DMS53 treated with DMSO at 0.1 percent for 48 hours (cell line): ENCODE data around the gene MOB2.
"Not testable (repeated sequence)": the region's sequence is repeated elsewhere in the genome, so short reads cannot be mapped to it uniquely, and the experiment has no call there.

Experiments
- DNase-seq: peaks from one replicate; lab custom pipeline; 2025; ENCODE audit not compliant: unreplicated experiment; lab: John Stamatoyannopoulos, UW

MOB2 gene

GRCh38 chr11:1444823-1445422 is 41.7 kb downstream of the MOB2 start:
- DNase-seq, result no peak

- DNase-seq, result no peak
Observed at GRCh38 chr11:1444321-1444720, 42.3 kb downstream of the MOB2 start.

- DNase-seq, result no peak
Observed at GRCh38 chr11:1443737-1444136, 42.8 kb downstream of the MOB2 start.

GRCh38 chr11:1442807-1443366 is 43.7 kb downstream of the MOB2 start:
- no peak for DNase-seq

GRCh38 chr11:1442163-1442562 is 44.4 kb downstream of the MOB2 start:
- DNase-seq, result no peak

GRCh38 chr11:1440496-1440895 is 46.1 kb downstream of the MOB2 start:
- DNase-seq, result no peak

- DNase-seq, result no peak
Observed at GRCh38 chr11:1440066-1440465, 46.5 kb downstream of the MOB2 start.

- no peak for DNase-seq
Observed at GRCh38 chr11:1439341-1439740, 47.2 kb downstream of the MOB2 start.

GRCh38 chr11:1438967-1439330 is 47.6 kb downstream of the MOB2 start:
- no peak for DNase-seq

- DNase-seq, result no peak
Observed at GRCh38 chr11:1438261-1438966, 48.2 kb downstream of the MOB2 start.

- no peak for DNase-seq
Observed at GRCh38 chr11:1437500-1437899, 49.1 kb downstream of the MOB2 start.

GRCh38 chr11:1436468-1437039 is 50.0 kb downstream of the MOB2 start:
- no peak for DNase-seq

- DNase-seq, result no peak
Observed at GRCh38 chr11:1435820-1436467, 50.6 kb downstream of the MOB2 start.

- not testable (repeated sequence) for DNase-seq
Observed at GRCh38 chr11:1435479-1435819, 51.1 kb downstream of the MOB2 start.

- no peak for DNase-seq
Observed at GRCh38 chr11:1433977-1434640, 52.5 kb downstream of the MOB2 start.

- DNase-seq, result no peak
Observed at GRCh38 chr11:1433568-1433967, 53.0 kb downstream of the MOB2 start.

- DNase-seq, result no peak
Observed at GRCh38 chr11:1428762-1429316, 57.7 kb downstream of the MOB2 start.

GRCh38 chr11:1425439-1425838 is 61.1 kb downstream of the MOB2 start:
- no peak for DNase-seq

GRCh38 chr11:1425006-1425405 is 61.6 kb downstream of the MOB2 start:
- no peak for DNase-seq

GRCh38 chr11:1423406-1423805 is 63.2 kb downstream of the MOB2 start:
- DNase-seq, result not testable (repeated sequence)

GRCh38 chr11:1422981-1423380 is 63.6 kb downstream of the MOB2 start:
- no peak for DNase-seq
